Measurements from ENCODE around the gene CDH4. TPM values are rescaled to one million over a fixed set of nuclear protein-coding genes. Genes with fewer than 3 reads are reported as not detected.

Gene CDH4
- total and polyA plus RNA-seq, 4 donors = 5.8 to 24.1 (median 17.1) TPM

- no peak overlapping the region for H3K4me3 ChIP-seq (ENCODE audit: low read depth, low read length)
- H3K36me3 ChIP-seq (ENCODE audit: control insufficient read depth, insufficient read depth, low read length) = peaks cover 2% of the 10 kb centered on the region
- H3K27ac ChIP-seq (ENCODE audit: low read depth, low read length) = no peak overlapping the region
- H3K4me1 ChIP-seq (ENCODE audit: control insufficient read depth, insufficient read depth, low read length) = peaks cover 21% of the 10 kb centered on the region
- H3K27me3 ChIP-seq (ENCODE audit: control insufficient read depth, insufficient read depth, low read length) = no peaks in the 10 kb centered on the region
- H3K9me3 ChIP-seq (ENCODE audit: control insufficient read depth, insufficient read depth, low read length) = no peaks in the 10 kb centered on the region
- WGBS (ENCODE audit: insufficient coverage) = 98% methylated on average over 10 of the region's 10 CpGs
- no peak for DNase-seq (ENCODE audit: low read depth in 4 of 6, low spot score in 6 of 6)
Observed at GRCh38 chr20:61679473-61679872, 427.4 kb downstream of the CDH4 start.

- Histone ChIP-seq H3K36me3 (ENCODE audit: control insufficient read depth, insufficient read depth, low read length) (peaks cover 2% of the 10 kb centered on the region), H3K27me3 (ENCODE audit: control insufficient read depth, insufficient read depth, low read length) (no peaks in the 10 kb centered on the region)
- 90% methylated on average over 7 of the region's 7 CpGs for WGBS (ENCODE audit: insufficient coverage)
Observed at GRCh38 chr20:61680096-61680495, 428.0 kb downstream of the CDH4 start.

GRCh38 chr20:61682114-61682995 lies 430.3 kb downstream of the CDH4 start:
- Histone ChIP-seq H3K9me3 (ENCODE audit: control insufficient read depth, insufficient read depth, low read length) (no peaks in the 10 kb centered on the region), H3K36me3 (ENCODE audit: control insufficient read depth, insufficient read depth, low read length) (peaks cover 2% of the 10 kb centered on the region), H3K4me3 (ENCODE audit: low read depth, low read length) (no peak overlapping the region), H3K27ac (ENCODE audit: low read depth, low read length) (no peak overlapping the region), H3K4me1 (ENCODE audit: control insufficient read depth, insufficient read depth, low read length) (peaks cover 19% of the 10 kb centered on the region), H3K27me3 (ENCODE audit: control insufficient read depth, insufficient read depth, low read length) (no peaks in the 10 kb centered on the region)
- DNase-seq (ENCODE audit: low read depth in 4 of 6, low spot score in 6 of 6) = no peak
- WGBS (ENCODE audit: insufficient coverage) = 98% methylated on average over 2 of the region's 5 CpGs

More at GRCh38 chr20:61680096-61680495, 428.0 kb downstream of the CDH4 start:
- no peak overlapping the region for H3K4me3 ChIP-seq (ENCODE audit: low read depth, low read length)
- H3K27ac ChIP-seq (ENCODE audit: low read depth, low read length) = no peak overlapping the region
- no peaks in the 10 kb centered on the region for H3K9me3 ChIP-seq (ENCODE audit: control insufficient read depth, insufficient read depth, low read length)
- DNase-seq (ENCODE audit: low read depth in 4 of 6, low spot score in 6 of 6) = no peak
- peaks cover 21% of the 10 kb centered on the region for H3K4me1 ChIP-seq (ENCODE audit: control insufficient read depth, insufficient read depth, low read length)

GRCh38 chr20:61682996-61683681 lies 431.1 kb downstream of the CDH4 start:
- H3K27ac ChIP-seq (ENCODE audit: low read depth, low read length) = no peak overlapping the region

GRCh38 chr20:61683721-61684120 lies 431.7 kb downstream of the CDH4 start:
- H3K9me3 ChIP-seq (ENCODE audit: control insufficient read depth, insufficient read depth, low read length) = no peaks in the 10 kb centered on the region
- 20% methylated on average over 1 of the region's 6 CpGs for WGBS (ENCODE audit: insufficient coverage)
- H3K4me1 ChIP-seq (ENCODE audit: control insufficient read depth, insufficient read depth, low read length) = peaks cover 19% of the 10 kb centered on the region
- H3K4me3 ChIP-seq (ENCODE audit: low read depth, low read length) = no peak overlapping the region
- no peak for DNase-seq (ENCODE audit: low read depth in 4 of 6, low spot score in 6 of 6)
- H3K27me3 ChIP-seq (ENCODE audit: control insufficient read depth, insufficient read depth, low read length) = no peaks in the 10 kb centered on the region
- H3K36me3 ChIP-seq (ENCODE audit: control insufficient read depth, insufficient read depth, low read length) = peaks cover 2% of the 10 kb centered on the region
- no peak overlapping the region for H3K27ac ChIP-seq (ENCODE audit: low read depth, low read length)

More at GRCh38 chr20:61682996-61683681, 431.1 kb downstream of the CDH4 start:
- H3K36me3 ChIP-seq (ENCODE audit: control insufficient read depth, insufficient read depth, low read length) = peaks cover 2% of the 10 kb centered on the region
- 89% methylated on average over 18 of the region's 20 CpGs for WGBS (ENCODE audit: insufficient coverage)
- H3K9me3 ChIP-seq (ENCODE audit: control insufficient read depth, insufficient read depth, low read length) = no peaks in the 10 kb centered on the region
- no peaks in the 10 kb centered on the region for H3K27me3 ChIP-seq (ENCODE audit: control insufficient read depth, insufficient read depth, low read length)
- H3K4me1 ChIP-seq (ENCODE audit: control insufficient read depth, insufficient read depth, low read length) = peaks cover 19% of the 10 kb centered on the region
- no peak overlapping the region for H3K4me3 ChIP-seq (ENCODE audit: low read depth, low read length)
- peak in 1 of 6 donors; percentile 64 for DNase-seq (ENCODE audit: low read depth in 4 of 6, low spot score in 6 of 6)

GRCh38 chr20:61684136-61684535 lies 432.1 kb downstream of the CDH4 start:
- H3K9me3 ChIP-seq (ENCODE audit: control insufficient read depth, insufficient read depth, low read length) = no peaks in the 10 kb centered on the region
- no peak overlapping the region for H3K4me3 ChIP-seq (ENCODE audit: low read depth, low read length)
- peaks cover 19% of the 10 kb centered on the region for H3K4me1 ChIP-seq (ENCODE audit: control insufficient read depth, insufficient read depth, low read length)
- H3K27ac ChIP-seq (ENCODE audit: low read depth, low read length) = no peak overlapping the region
- 70% methylated on average over 8 of the region's 13 CpGs for WGBS (ENCODE audit: insufficient coverage)
- no peak for DNase-seq (ENCODE audit: low read depth in 4 of 6, low spot score in 6 of 6)
- no peaks in the 10 kb centered on the region for H3K27me3 ChIP-seq (ENCODE audit: control insufficient read depth, insufficient read depth, low read length)
- peaks cover 2% of the 10 kb centered on the region for H3K36me3 ChIP-seq (ENCODE audit: control insufficient read depth, insufficient read depth, low read length)

GRCh38 chr20:61684583-61685235 lies 432.6 kb downstream of the CDH4 start:
- no peaks in the 10 kb centered on the region for H3K9me3 ChIP-seq (ENCODE audit: control insufficient read depth, insufficient read depth, low read length)
- no peaks in the 10 kb centered on the region for H3K27me3 ChIP-seq (ENCODE audit: control insufficient read depth, insufficient read depth, low read length)
- H3K27ac ChIP-seq (ENCODE audit: low read depth, low read length) = no peak overlapping the region
- H3K4me3 ChIP-seq (ENCODE audit: low read depth, low read length) = no peak overlapping the region
- H3K36me3 ChIP-seq (ENCODE audit: control insufficient read depth, insufficient read depth, low read length) = peaks cover 2% of the 10 kb centered on the region
- peaks cover 19% of the 10 kb centered on the region for H3K4me1 ChIP-seq (ENCODE audit: control insufficient read depth, insufficient read depth, low read length)
- WGBS (ENCODE audit: insufficient coverage) = 40% methylated on average over 1 of the region's 10 CpGs
- DNase-seq (ENCODE audit: low read depth in 4 of 6, low spot score in 6 of 6) = no peak

GRCh38 chr20:61685462-61685861 lies 433.4 kb downstream of the CDH4 start:
- no peak for DNase-seq (ENCODE audit: low read depth in 4 of 6, low spot score in 6 of 6)
- Histone ChIP-seq H3K27ac (ENCODE audit: low read depth, low read length) (no peak overlapping the region), H3K27me3 (ENCODE audit: control insufficient read depth, insufficient read depth, low read length) (no peaks in the 10 kb centered on the region), H3K4me3 (ENCODE audit: low read depth, low read length) (no peak overlapping the region), H3K36me3 (ENCODE audit: control insufficient read depth, insufficient read depth, low read length) (no peaks in the 10 kb centered on the region), H3K4me1 (ENCODE audit: control insufficient read depth, insufficient read depth, low read length) (peaks cover 12% of the 10 kb centered on the region), H3K9me3 (ENCODE audit: control insufficient read depth, insufficient read depth, low read length) (no peaks in the 10 kb centered on the region)
- 83% methylated on average over 14 of the region's 14 CpGs for WGBS (ENCODE audit: insufficient coverage)

- DNase-seq (ENCODE audit: low read depth in 4 of 6, low spot score in 6 of 6) = peak in 1 of 6 donors; percentile 16
- 92% methylated on average over 35 of the region's 38 CpGs for WGBS (ENCODE audit: insufficient coverage)
- H3K27me3 ChIP-seq (ENCODE audit: control insufficient read depth, insufficient read depth, low read length) = no peaks in the 10 kb centered on the region
Observed at GRCh38 chr20:61686051-61686936, 434.2 kb downstream of the CDH4 start.

More at GRCh38 chr20:61686051-61686936, 434.2 kb downstream of the CDH4 start:
- Histone ChIP-seq H3K9me3 (ENCODE audit: control insufficient read depth, insufficient read depth, low read length) (no peaks in the 10 kb centered on the region), H3K4me1 (ENCODE audit: control insufficient read depth, insufficient read depth, low read length) (peaks cover 12% of the 10 kb centered on the region), H3K27ac (ENCODE audit: low read depth, low read length) (no peak overlapping the region), H3K36me3 (ENCODE audit: control insufficient read depth, insufficient read depth, low read length) (no peaks in the 10 kb centered on the region), H3K4me3 (ENCODE audit: low read depth, low read length) (no peak overlapping the region)
